ENCODE measurements around the gene INTS12.
"Not testable (repeated sequence)": the region's sequence is repeated elsewhere in the genome, so short reads cannot be mapped to it uniquely, and the experiment has no call there.

Gene INTS12

DNA sequence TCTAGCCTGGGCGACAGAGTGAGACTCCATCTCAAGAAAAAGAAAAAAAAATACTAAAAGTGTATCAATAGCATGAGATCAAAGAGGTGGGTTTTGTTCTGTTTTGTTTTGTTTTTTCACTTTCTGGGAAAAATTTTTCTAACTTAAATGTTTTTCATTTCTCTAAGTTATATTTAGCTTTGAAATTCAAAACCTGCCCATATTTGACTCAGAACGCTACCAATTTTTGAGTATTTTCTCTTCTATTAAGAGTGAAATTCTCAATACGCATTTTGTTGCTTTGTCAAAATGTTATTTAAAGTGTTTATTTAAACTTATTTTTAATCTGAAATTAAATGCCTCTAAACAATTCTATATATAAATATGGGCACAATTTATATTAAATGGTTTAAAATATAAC lies 39.7 kb upstream of the INTS12 start:
- Histone ChIP-seq H3K27ac (ENCODE audit: poor library complexity, severe bottlenecking) (no peak overlapping the region), H3K27me3 (ENCODE audit: insufficient read depth, poor library complexity, severe bottlenecking) (no peaks in the 10 kb centered on the region), H3K9me3 (ENCODE audit: severe bottlenecking) (no peaks in the 10 kb centered on the region), H3K4me1 (ENCODE audit: insufficient read depth, poor library complexity, severe bottlenecking) (no peaks in the 10 kb centered on the region), H3K36me3 (ENCODE audit: low read depth) (peaks cover 22% of the 10 kb centered on the region), H3K4me3 (ENCODE audit: severe bottlenecking) (no peak overlapping the region)
- ATAC-seq (ENCODE audit: low read depth) (no peak), DNase-seq (ENCODE audit: low spot score) (no peak)
- TF ChIP-seq, protein P1, sequence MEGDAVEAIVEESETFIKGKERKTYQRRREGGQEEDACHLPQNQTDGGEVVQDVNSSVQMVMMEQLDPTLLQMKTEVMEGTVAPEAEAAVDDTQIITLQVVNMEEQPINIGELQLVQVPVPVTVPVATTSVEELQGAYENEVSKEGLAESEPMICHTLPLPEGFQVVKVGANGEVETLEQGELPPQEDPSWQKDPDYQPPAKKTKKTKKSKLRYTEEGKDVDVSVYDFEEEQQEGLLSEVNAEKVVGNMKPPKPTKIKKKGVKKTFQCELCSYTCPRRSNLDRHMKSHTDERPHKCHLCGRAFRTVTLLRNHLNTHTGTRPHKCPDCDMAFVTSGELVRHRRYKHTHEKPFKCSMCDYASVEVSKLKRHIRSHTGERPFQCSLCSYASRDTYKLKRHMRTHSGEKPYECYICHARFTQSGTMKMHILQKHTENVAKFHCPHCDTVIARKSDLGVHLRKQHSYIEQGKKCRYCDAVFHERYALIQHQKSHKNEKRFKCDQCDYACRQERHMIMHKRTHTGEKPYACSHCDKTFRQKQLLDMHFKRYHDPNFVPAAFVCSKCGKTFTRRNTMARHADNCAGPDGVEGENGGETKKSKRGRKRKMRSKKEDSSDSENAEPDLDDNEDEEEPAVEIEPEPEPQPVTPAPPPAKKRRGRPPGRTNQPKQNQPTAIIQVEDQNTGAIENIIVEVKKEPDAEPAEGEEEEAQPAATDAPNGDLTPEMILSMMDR (IDR thresholded peaks at IDR 0.05; ENCODE audit: poor library complexity, severe bottlenecking) = no peak

DNA sequence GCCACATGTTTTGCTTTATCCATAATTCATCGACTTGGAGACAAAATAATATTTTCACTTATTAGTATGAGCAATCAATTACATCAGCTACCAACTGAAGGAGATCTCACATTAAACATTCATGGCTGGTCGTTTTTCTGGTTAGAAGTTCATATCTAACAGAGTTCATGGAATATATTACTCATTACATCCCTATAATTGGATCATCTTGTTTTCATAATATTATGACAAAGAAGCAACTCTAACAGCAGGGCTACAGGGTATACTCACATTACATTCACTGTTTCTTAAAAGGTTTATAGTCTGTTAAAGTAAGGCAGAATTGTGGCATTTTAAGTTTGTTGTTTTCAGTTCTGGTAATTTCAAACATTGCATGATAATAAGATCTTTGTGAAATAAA lies 33.1 kb upstream of the INTS12 start:
- TF ChIP-seq, protein P1 (IDR thresholded peaks at IDR 0.05; ENCODE audit: poor library complexity, severe bottlenecking) = no peak
- ATAC-seq (ENCODE audit: low read depth) = no peak
- H3K4me3 ChIP-seq (ENCODE audit: severe bottlenecking) = no peak overlapping the region

GRCh38 chr4:105735217-105735616 lies 26.7 kb upstream of the INTS12 start:
- not testable (repeated sequence) for ATAC-seq (ENCODE audit: low read depth); H3K27me3 ChIP-seq (ENCODE audit: insufficient read depth, poor library complexity, severe bottlenecking); DNase-seq (ENCODE audit: low spot score); H3K4me1 ChIP-seq (ENCODE audit: insufficient read depth, poor library complexity, severe bottlenecking); H3K27ac ChIP-seq (ENCODE audit: poor library complexity, severe bottlenecking); H3K4me3 ChIP-seq (ENCODE audit: severe bottlenecking)
- Histone ChIP-seq H3K36me3 (ENCODE audit: low read depth) (peaks cover 47% of the 10 kb centered on the region), H3K9me3 (ENCODE audit: severe bottlenecking) (peaks cover 16% of the 10 kb centered on the region)

More for the DNA sequence above, 33.1 kb upstream of the INTS12 start:
- Histone ChIP-seq H3K27ac (ENCODE audit: poor library complexity, severe bottlenecking) (no peak overlapping the region), H3K4me1 (ENCODE audit: insufficient read depth, poor library complexity, severe bottlenecking) (no peaks in the 10 kb centered on the region), H3K9me3 (ENCODE audit: severe bottlenecking) (peaks cover 15% of the 10 kb centered on the region), H3K27me3 (ENCODE audit: insufficient read depth, poor library complexity, severe bottlenecking) (no peaks in the 10 kb centered on the region), H3K36me3 (ENCODE audit: low read depth) (peaks cover 27% of the 10 kb centered on the region)
- no peak for DNase-seq (ENCODE audit: low spot score)

GRCh38 chr4:105729895-105730294 lies 21.4 kb upstream of the INTS12 start:
- H3K27ac ChIP-seq (ENCODE audit: poor library complexity, severe bottlenecking); DNase-seq (ENCODE audit: low spot score); H3K4me1 ChIP-seq (ENCODE audit: insufficient read depth, poor library complexity, severe bottlenecking); H3K4me3 ChIP-seq (ENCODE audit: severe bottlenecking); ATAC-seq (ENCODE audit: low read depth); H3K27me3 ChIP-seq (ENCODE audit: insufficient read depth, poor library complexity, severe bottlenecking); H3K9me3 ChIP-seq (ENCODE audit: severe bottlenecking): not testable (repeated sequence)
- peaks cover 58% of the 10 kb centered on the region for H3K36me3 ChIP-seq (ENCODE audit: low read depth)

- DNase-seq (ENCODE audit: low spot score) (no peak), ATAC-seq (ENCODE audit: low read depth) (no peak)
- H3K27ac ChIP-seq (ENCODE audit: poor library complexity, severe bottlenecking) = no peak overlapping the region
- TF ChIP-seq, protein P1 (IDR thresholded peaks at IDR 0.05; ENCODE audit: poor library complexity, severe bottlenecking) = no peak
- H3K4me3 ChIP-seq (ENCODE audit: severe bottlenecking) = no peak overlapping the region
- H3K9me3 ChIP-seq (ENCODE audit: severe bottlenecking) = peaks cover 2% of the 10 kb centered on the region
- peaks cover 91% of the 10 kb centered on the region for H3K36me3 ChIP-seq (ENCODE audit: low read depth)
- H3K4me1 ChIP-seq (ENCODE audit: insufficient read depth, poor library complexity, severe bottlenecking) = no peaks in the 10 kb centered on the region
- H3K27me3 ChIP-seq (ENCODE audit: insufficient read depth, poor library complexity, severe bottlenecking) = no peaks in the 10 kb centered on the region
Observed at GRCh38 chr4:105725623-105726022, 17.1 kb upstream of the INTS12 start.

- ATAC-seq (ENCODE audit: low read depth) = no peak
- Histone ChIP-seq H3K4me3 (ENCODE audit: severe bottlenecking) (no peak overlapping the region), H3K4me1 (ENCODE audit: insufficient read depth, poor library complexity, severe bottlenecking) (peaks cover 18% of the 10 kb centered on the region), H3K36me3 (ENCODE audit: low read depth) (peaks cover 65% of the 10 kb centered on the region), H3K27me3 (ENCODE audit: insufficient read depth, poor library complexity, severe bottlenecking) (no peaks in the 10 kb centered on the region), H3K9me3 (ENCODE audit: severe bottlenecking) (no peaks in the 10 kb centered on the region), H3K27ac (ENCODE audit: poor library complexity, severe bottlenecking) (no peak overlapping the region)
- TF ChIP-seq, protein P1 (IDR thresholded peaks at IDR 0.05; ENCODE audit: poor library complexity, severe bottlenecking) = no peak
- DNase-seq (ENCODE audit: low spot score) = no peak
Observed at GRCh38 chr4:105719204-105719603, 10.7 kb upstream of the INTS12 start.
